KOPT-K1 (cell line): ENCODE results near the gene LNX2.
"Not testable (repeated sequence)": the region's sequence is repeated elsewhere in the genome, so short reads cannot be mapped to it uniquely, and the experiment has no call there.

Experiments used
- H3K27ac ChIP-seq: fragments of 200-600 bp; sonication (generic); 2 replicates; pipeline ENCODE4 v1.5.1; 2016; ENCODE audit warnings: antibody characterized with exemption, mild to moderate bottlenecking, low read depth, low read length; ENCODE audit not compliant: poor library complexity, severe bottlenecking
- H3K36me3 ChIP-seq: fragments of 200-600 bp; sonication (generic); 2 replicates; pipeline ENCODE4 v1.5.1; 2017; ENCODE audit warnings: antibody characterized with exemption, mild to moderate bottlenecking, low read length, moderate library complexity; ENCODE audit not compliant: insufficient read depth
- H3K9me3 ChIP-seq: fragments of 200-600 bp; sonication (generic); 2 replicates; pipeline ENCODE4 v1.5.1; 2017; ENCODE audit warnings: antibody characterized with exemption, low read length, mild to moderate bottlenecking; ENCODE audit not compliant: insufficient read depth, poor library complexity, severe bottlenecking

Gene LNX2

DNA sequence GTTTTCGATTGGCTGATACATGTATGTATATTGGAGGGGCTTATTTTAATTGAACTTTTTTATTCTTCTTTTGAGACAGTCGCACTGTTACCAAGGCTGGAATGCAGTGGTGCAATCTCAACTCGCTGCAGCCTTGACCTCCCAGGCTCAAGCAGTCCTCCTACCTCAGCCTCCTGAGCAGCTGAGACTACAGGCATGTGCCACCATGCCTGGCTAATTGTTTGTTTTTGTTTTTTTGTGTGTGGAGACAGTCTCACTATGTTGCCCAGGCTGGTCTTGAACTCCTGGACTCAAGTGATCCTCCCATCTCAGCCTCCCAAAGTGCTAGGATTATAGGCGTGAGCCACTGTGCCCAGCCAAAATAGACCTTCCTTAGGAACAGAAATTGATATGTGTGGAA, 8.4 kb upstream of the LNX2 start:
- peaks cover 85% of the 10 kb centered on the region for H3K36me3 ChIP-seq
- not testable (repeated sequence) for H3K27ac ChIP-seq, H3K9me3 ChIP-seq

DNA sequence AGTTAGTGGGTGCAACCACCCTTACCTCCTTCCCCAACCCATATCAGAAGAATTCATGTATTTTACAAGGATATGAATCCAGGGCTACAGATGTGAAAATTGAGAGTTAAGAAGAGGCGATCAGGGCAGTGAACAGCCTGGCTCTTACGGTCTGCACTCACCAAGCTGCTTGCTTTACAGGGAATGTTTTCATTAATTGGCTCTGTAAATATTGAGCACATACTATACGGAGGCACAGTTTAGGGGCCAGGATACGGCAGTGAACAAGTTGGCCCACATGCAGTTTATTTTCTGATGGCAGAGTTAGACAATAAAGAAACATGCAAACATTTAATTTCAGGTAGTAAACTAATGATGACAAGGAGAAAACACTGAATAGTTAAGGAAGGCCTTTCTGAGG, 7.8 kb upstream of the LNX2 start:
- Histone ChIP-seq H3K27ac (no peak overlapping the region), H3K9me3 (no peaks in the 10 kb centered on the region), H3K36me3 (peaks cover 85% of the 10 kb centered on the region)

DNA sequence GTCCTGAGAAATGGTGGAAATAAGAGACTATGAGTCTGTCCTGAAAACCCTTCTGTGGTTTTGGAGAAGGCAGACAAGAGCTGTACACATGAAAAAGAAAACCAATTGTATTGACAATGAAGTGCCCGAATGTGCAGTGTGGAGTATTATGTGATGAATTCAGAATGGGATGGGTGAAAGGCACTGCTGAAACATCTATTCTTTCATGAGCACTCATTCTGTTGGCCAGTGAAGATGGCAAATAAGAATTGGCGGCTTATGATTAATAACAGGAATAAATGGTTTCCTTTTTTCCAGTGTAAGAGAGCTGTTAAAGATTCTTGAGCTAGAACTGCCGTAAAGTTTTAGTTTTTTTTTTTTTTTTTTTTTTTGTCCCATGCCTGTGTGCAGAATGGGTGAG, 7.1 kb upstream of the LNX2 start:
- no peak overlapping the region for H3K27ac ChIP-seq
- peaks cover 84% of the 10 kb centered on the region for H3K36me3 ChIP-seq
- no peaks in the 10 kb centered on the region for H3K9me3 ChIP-seq

DNA sequence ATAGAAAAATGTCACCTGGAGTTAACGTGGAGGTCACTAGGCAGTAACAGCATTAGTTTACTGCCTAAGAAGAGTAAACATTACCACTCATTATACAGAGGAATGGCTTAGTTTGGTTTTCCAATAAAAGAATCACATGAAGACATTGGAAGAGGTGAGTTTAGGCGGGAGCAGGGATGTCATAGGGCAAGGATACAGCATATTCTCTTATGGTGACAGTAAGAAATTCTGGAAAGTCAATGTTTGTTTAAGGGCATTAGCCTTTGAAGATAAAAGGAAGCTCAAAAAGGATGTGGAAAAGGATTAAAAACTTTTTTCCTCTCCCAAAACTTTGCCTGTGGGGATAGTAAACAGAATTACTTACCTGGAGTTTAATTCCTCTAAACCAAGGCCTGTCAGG, 5.5 kb upstream of the LNX2 start:
- Histone ChIP-seq H3K36me3 (peaks cover 73% of the 10 kb centered on the region), H3K9me3 (no peaks in the 10 kb centered on the region), H3K27ac (no peak overlapping the region)

DNA sequence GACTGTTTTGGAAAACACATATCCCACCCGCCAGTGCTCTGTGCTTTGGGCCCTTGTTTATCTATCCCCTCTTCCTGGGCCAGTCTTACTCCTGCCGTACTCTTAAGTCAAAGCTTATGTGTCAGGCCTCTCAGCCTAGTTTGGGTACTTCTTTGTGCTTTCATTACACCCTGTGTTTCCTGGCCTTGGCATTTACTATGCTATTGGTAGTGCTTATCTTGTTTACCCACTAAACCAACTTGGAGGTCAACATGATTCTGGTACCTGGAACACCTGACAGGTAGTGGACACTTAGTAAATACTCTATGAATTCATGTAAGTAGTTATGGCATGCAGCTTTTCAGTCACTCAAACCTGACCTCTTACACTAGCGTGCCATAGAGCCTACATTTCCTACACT, 3.7 kb upstream of the LNX2 start:
- H3K27ac ChIP-seq = no peak overlapping the region
- H3K36me3 ChIP-seq = peaks cover 63% of the 10 kb centered on the region
- H3K9me3 ChIP-seq = no peaks in the 10 kb centered on the region

DNA sequence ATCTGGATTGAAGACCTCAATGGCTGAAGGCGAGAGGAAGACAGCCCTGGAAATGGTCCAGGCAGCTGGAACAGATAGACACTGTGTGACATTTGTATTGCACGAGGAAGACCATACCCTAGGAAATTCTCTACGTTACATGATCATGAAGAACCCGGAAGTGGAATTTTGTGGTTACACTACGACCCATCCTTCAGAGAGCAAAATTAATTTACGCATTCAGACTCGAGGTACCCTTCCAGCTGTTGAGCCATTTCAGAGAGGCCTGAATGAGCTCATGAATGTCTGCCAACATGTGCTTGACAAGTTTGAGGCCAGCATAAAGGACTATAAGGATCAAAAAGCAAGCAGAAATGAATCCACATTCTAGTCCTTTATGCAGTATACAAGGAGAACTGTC, 2.6 kb upstream of the LNX2 start:
- Histone ChIP-seq H3K9me3 (no peaks in the 10 kb centered on the region), H3K27ac (no peak overlapping the region), H3K36me3 (peaks cover 53% of the 10 kb centered on the region)

DNA sequence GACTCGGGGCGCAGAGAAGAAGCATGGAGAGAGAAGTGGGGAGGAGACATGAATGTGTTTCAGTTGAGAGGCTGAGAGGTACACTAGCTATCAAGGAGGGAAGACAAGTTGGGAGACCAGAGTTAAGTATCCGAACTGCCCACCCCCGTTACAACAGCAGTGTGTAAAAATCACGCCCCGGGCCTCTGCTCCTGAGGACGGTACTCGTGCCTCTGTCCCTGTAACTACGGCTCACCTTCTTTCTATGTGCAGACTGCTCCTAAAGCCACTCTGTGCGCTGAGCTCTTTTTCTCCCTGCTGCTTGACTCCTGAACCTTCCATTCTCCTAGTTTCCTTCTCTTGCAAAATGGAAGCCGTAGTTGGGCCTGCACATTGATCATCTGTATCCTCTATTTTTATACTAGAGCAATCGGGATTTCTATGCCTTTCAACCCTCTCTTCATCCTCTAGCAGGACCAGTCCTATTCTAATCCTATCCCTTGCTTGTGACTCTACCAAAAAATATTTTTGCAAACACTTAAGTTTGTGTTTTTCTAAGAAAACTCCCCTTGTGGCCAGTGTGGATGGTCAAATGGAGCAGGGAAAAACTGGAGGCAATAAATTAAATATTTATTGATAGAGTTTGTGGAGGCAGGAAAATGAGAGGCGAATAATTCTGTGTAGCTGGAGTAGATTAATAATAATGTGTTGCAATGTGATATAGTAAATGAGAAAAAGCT, 1.9 kb upstream of the LNX2 start:
- H3K9me3 ChIP-seq = no peaks in the 10 kb centered on the region
- peaks cover 47% of the 10 kb centered on the region for H3K36me3 ChIP-seq
- peak overlapping the region; percentile 84 for H3K27ac ChIP-seq

DNA sequence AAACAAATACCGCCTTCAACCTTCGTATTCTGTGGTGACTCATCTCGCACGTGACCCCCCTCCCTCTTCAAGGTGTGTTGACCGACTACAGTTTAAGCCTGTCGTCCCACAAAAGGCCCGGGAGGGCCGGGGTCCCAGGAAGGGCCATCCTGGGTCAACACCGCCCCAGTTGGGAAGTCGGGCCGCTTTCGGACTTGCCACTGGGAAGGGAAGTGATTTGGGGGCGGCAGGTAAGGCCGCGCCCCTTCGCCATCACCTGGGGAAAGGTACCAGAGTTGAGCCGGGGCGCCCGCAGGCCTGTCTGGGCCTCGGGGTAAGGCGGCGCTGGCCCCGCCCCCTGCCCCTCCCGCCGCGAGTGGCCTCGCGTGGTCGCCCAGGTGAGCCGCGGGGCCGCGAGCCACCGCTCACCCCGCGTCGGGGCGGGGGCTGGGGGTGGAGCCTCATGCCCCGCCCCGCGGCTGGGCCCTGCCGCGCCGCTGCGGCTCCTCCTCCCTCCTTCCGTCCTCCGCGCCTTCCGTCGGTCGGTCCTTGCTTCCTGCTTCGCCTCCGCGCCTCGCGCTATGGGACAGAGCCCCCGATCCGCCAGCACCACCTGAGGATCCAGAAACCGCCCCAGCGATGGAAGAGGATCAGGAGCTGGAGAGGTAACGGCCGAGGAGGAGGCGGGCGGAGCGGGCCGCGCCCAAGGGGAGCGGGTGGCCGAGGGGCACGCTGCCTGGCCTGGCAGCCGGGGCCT, 1.2 kb upstream of the LNX2 start, which contains the start of gene POLR1D:
Gene POLR1D, plus strand, starts transcription at position 527 of the 736 bp plus-strand sequence. Its CDS starts 92 bp downstream, at position 619.
- peaks cover 39% of the 10 kb centered on the region for H3K36me3 ChIP-seq
- H3K27ac ChIP-seq = peak within 1 kb of the TSS; percentile 84
- H3K9me3 ChIP-seq = no peaks in the 10 kb centered on the region

DNA sequence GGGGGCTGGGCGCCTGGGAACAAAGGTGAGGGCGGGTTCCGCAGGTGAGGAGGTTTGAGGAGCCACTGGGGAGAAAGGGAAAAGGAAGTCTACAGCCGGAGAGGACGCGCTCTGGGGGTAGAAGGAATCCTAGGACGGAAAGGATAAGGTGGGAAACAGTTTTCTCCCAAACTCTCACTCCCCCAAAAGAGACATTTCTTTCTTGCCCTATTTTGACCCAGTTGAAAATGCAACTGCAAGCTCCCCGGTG, 712 bp upstream of the LNX2 start:
- Histone ChIP-seq H3K9me3 (no peaks in the 10 kb centered on the region), H3K36me3 (peaks cover 34% of the 10 kb centered on the region), H3K27ac (peak overlapping the region; percentile 84)

DNA sequence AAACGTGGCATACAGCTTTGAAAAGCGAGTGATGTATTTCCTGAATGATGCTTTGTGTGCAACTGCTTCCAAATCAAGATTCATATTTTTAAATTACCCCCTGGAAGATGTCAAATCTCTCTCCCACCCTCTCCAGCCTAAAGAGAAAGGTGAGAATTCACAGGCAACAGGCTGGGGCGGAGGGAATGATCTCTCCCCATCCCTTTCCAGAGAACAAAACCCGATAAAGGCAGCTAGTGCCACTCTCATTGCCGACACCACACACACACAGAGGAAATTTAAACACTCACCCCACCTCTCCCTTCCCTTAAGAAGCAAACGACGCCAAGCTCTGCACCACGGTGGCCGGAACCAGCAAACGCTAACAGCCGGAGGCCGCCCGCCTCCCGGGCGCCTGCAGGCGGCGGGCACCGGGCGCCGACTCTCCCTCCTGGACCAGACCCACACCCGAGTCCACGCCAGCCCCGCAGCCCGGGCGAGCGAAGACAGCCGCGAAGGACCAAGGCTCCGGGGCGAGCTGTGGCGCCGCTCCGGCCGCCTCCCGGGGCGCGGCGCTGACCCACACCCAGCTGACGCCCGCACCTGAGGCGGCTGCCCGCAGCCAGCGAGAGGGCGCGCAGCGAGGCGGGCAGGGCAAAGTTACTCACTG, 477 bp downstream of the LNX2 start:
- Histone ChIP-seq H3K9me3 (peaks cover 7% of the 10 kb centered on the region), H3K27ac (peak overlapping the region; percentile 84), H3K36me3 (peaks cover 24% of the 10 kb centered on the region)

DNA sequence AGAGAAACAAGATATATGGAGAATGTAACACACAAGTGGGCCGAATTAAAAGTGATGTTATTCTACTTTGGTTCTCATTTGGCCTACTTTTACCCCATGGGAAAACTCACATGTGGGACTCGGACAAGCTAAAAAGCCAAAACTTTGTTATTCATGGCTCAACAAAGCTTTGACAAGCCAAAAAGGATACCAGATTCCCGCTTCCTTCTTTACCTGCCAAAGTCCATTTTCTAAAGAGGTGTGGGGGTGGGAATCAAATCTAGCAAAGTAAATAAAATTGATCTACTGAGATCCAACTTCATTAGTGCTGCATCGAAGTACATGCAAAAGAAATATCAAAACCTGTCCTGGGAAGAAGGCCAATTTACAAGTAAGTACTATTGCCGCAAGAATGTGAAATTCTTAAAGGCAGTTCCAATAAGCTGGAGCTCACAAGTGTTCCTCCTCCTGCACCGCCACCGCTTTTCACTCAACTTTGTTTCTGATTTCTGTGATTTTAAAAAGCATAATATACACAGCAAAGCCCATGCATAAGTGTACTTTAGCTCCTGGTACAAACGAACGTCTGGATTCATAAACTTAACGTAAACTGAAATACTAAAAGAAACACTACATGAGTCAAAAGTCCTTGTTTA, 1.1 kb downstream of the LNX2 start:
- Histone ChIP-seq H3K27ac (peak overlapping the region; percentile 84), H3K36me3 (peaks cover 24% of the 10 kb centered on the region), H3K9me3 (peaks cover 14% of the 10 kb centered on the region)

DNA sequence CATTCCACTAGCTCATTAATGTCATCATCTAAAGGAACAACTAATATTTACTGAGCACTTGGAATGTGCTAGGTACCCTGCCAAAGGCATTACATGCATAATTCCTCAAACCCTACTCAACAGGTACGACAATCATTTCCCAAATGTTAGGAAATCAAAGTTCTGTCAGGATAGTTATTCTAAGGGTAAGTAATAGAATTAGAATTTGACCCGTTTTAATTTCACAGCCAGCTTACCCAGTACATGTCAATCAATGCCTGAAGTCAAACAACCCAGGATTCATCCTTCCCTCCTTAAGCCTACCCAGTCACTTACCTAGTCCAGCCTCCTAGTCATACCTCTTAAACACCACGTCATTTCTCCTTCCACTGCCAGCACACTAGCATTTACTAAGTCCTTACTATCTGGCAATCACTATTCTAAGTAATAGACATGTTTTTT, 2.4 kb downstream of the LNX2 start:
- peaks cover 15% of the 10 kb centered on the region for H3K9me3 ChIP-seq
- H3K36me3 ChIP-seq = peaks cover 12% of the 10 kb centered on the region
- no peak overlapping the region for H3K27ac ChIP-seq

DNA sequence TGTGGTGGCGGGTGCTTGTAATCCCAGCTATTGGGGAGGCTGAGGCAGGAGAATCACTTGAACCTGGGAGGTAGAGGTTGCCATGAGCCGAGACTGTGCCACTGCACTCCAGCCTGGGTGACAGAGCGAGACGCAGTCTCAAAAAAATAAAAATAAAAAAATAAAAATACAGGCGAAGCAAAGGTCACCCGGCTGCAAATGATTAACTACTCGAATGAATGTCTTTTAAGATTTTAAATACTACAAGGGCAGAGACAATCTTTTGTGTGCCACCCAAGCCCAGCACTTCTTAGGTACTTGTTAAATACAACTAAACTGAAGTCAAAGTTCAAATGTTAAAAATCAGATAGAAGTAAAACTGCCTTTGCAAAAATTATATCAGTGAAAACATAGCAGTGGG, 6.7 kb downstream of the LNX2 start:
- Histone ChIP-seq H3K9me3 (peaks cover 15% of the 10 kb centered on the region), H3K27ac (no peak overlapping the region), H3K36me3 (peaks cover 9% of the 10 kb centered on the region; the same call in 1 of the 2 replicates)

DNA sequence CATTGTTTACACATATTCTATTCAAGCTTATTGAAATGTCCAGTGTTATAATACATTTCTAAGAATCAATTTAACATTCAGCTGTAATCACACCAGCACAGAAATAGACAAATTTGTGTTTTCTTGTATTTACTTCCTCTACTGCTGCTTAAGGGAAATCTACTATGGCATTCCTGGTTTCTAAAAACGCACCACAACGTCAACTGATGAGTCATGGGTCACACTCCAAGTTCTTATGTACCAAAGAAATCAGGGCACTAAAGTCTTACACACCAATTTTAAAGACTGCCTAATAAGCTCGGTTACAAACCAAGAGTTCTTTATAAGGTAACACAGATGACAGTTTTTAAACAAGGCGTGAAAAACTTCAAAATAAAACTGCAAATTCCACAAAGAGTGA, 13.2 kb downstream of the LNX2 start:
- H3K36me3 ChIP-seq = no peaks in the 10 kb centered on the region
- no peaks in the 10 kb centered on the region for H3K9me3 ChIP-seq
- H3K27ac ChIP-seq = no peak overlapping the region

DNA sequence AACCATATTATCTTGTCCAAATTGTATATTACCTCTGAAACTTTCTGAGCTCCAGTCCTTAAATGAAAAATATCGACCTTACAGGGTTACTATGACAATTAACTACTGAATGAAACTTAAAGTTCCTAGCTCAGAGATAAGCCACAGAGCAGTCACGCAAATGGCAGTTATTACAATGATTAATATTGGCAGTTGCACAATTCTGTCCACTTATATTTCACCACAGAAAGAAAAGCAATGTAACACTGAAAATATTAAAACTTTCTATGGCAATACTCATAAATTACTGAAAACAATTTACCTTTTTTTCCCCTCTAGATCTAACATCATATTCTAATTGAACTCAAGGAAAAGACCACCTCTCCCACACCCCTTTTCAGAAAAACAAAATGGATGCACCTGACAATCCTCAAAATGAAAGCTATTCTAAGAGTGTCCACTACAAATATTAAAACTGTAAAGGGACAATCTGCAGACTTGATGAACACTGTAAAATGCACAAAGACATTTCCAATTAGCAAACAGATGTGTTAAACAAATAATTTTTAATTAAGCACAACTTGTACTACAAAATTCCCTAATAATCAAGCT, 14.6 kb downstream of the LNX2 start:
- Histone ChIP-seq H3K36me3 (no peaks in the 10 kb centered on the region), H3K9me3 (no peaks in the 10 kb centered on the region), H3K27ac (no peak overlapping the region)
